GM23338 (cell line): ENCODE results near the gene LGR5. TPM values are rescaled to one million over a fixed set of nuclear protein-coding genes. Genes with fewer than 3 reads are reported as not detected.

Experiments
- ATAC-seq: fragments of 200-7000 bp; cut with Tn5 transposase; 3 replicates; pipeline ENCODE4 v1.9.1; 2020
- DNase-seq: peaks from one replicate; pipeline ENCODE4 v3.0.0-alpha.2; 2015; ENCODE audit warnings: low spot score
- H2AFZ ChIP-seq: fragments of 200-600 bp; sonication (generic); 2 replicates; pipeline ENCODE4 v1.8.0; 2016; ENCODE audit warnings: antibody characterized with exemption, mild to moderate bottlenecking, moderate library complexity
- H3F3A ChIP-seq: fragments of 200-600 bp; sonication (generic); replicated peaks from 2 replicates; pipeline ENCODE4 v1.8.0; 2017; ENCODE audit warnings: antibody characterized with exemption, mixed run types, low read depth
- H3K27ac ChIP-seq: fragments of 200-600 bp; sonication (generic); 2 replicates; pipeline ENCODE4 v1.6.1; 2016; ENCODE audit warnings: low read depth
- H3K27me3 ChIP-seq: fragments of 200-600 bp; sonication (generic); 2 replicates; pipeline ENCODE4 v1.8.0; 2016; ENCODE audit warnings: mild to moderate bottlenecking, mixed run types, moderate library complexity; ENCODE audit not compliant: insufficient read depth
- H3K36me3 ChIP-seq: fragments of 200-600 bp; sonication (generic); 2 replicates; pipeline ENCODE4 v1.8.0; 2016; ENCODE audit warnings: mild to moderate bottlenecking; ENCODE audit not compliant: insufficient read depth
- H3K4me1 ChIP-seq: fragments of 200-600 bp; sonication (generic); 2 replicates; pipeline ENCODE4 v1.8.0; 2016; ENCODE audit warnings: mild to moderate bottlenecking, moderate library complexity; ENCODE audit not compliant: insufficient read depth
- H3K4me2 ChIP-seq: fragments of 200-600 bp; sonication (generic); 2 replicates; pipeline ENCODE4 v1.7.1; 2017; ENCODE audit warnings: mixed run types
- H3K4me3 ChIP-seq: fragments of 200-600 bp; sonication (generic); 2 replicates; pipeline ENCODE4 v1.6.1; 2016; ENCODE audit warnings: mixed run types
- H3K79me2 ChIP-seq: fragments of 200-600 bp; sonication (generic); replicated peaks from 2 replicates; pipeline ENCODE4 v1.8.0; 2017; ENCODE audit warnings: mild to moderate bottlenecking; ENCODE audit not compliant: insufficient read depth
- H3K9me2 ChIP-seq: fragments of 200-600 bp; sonication (generic); 2 replicates; pipeline ENCODE4 v1.8.0; 2017; ENCODE audit not compliant: insufficient read depth
- H4K20me1 ChIP-seq: fragments of 200-600 bp; sonication (generic); replicated peaks from 2 replicates; pipeline ENCODE4 v1.8.0; 2017; ENCODE audit warnings: mild to moderate bottlenecking; ENCODE audit not compliant: insufficient read depth
- H3K27ac Mint-ChIP-seq: 2 replicates; pipeline ENCODE4 v1.8.0; 2020; ENCODE audit warnings: inconsistent platforms, mild to moderate bottlenecking, moderate library complexity, mixed read lengths
- H3K27me3 Mint-ChIP-seq: 3 replicates; pipeline ENCODE4 v1.8.0; 2022; ENCODE audit warnings: low read depth, mild to moderate bottlenecking, moderate library complexity, mixed read lengths, inconsistent platforms; ENCODE audit not compliant: insufficient read depth, poor library complexity
- H3K36me3 Mint-ChIP-seq: 3 replicates; pipeline ENCODE4 v1.8.0; 2021; ENCODE audit warnings: low read depth, mild to moderate bottlenecking, inconsistent platforms, moderate library complexity, mixed read lengths
- H3K4me1 Mint-ChIP-seq: 3 replicates; pipeline ENCODE4 v1.8.0; 2020; ENCODE audit warnings: mild to moderate bottlenecking, inconsistent platforms, mixed read lengths
- H3K4me3 Mint-ChIP-seq: 3 replicates; pipeline ENCODE4 v1.8.0; 2021; ENCODE audit warnings: moderate library complexity, mild to moderate bottlenecking, inconsistent platforms, mixed read lengths
- H3K9me3 Mint-ChIP-seq: 3 replicates; pipeline ENCODE4 v1.8.0; 2020; ENCODE audit warnings: moderate library complexity, mild to moderate bottlenecking, inconsistent platforms, mixed read lengths
- CREB1 ChIP-seq: fragments of 250-450 bp; sonication (Bioruptor Pico); IDR thresholded peaks from 2 replicates; pipeline ENCODE4 v1.5.0; 2020; ENCODE audit warnings: low read depth, mild to moderate bottlenecking, moderate library complexity
- EZH2 ChIP-seq: fragments of 200-600 bp; sonication (generic); IDR thresholded peaks from one replicate; pipeline ENCODE4 v1.8.0; 2017; ENCODE audit warnings: antibody characterized with exemption, mild to moderate bottlenecking, low read depth; ENCODE audit not compliant: unreplicated experiment
- EZH2phosphoT487 ChIP-seq: fragments of 200-600 bp; sonication (generic); IDR thresholded peaks from one replicate; pipeline ENCODE4 v1.8.1; 2018; ENCODE audit warnings: antibody characterized with exemption; ENCODE audit not compliant: unreplicated experiment
- JUNB ChIP-seq: IDR thresholded peaks from one replicate; pipeline ENCODE4 v1.6.1; 2016; ENCODE audit warnings: antibody characterized with exemption; ENCODE audit not compliant: unreplicated experiment
- NANOG ChIP-seq: IDR thresholded peaks from 2 replicates; pipeline ENCODE4 v1.6.1; 2016; ENCODE audit warnings: antibody characterized with exemption, borderline replicate concordance
- POLR2AphosphoS5 ChIP-seq: IDR thresholded peaks from 2 replicates; pipeline ENCODE4 v1.6.1; 2016; ENCODE audit warnings: antibody characterized with exemption, low read depth
- STAT1 ChIP-seq: IDR thresholded peaks from one replicate; pipeline ENCODE4 v1.6.1; 2016; ENCODE audit warnings: antibody characterized with exemption; ENCODE audit not compliant: unreplicated experiment
- ZNF114 ChIP-seq: fragments of 250-450 bp; sonication (Bioruptor Pico); IDR thresholded peaks from 2 replicates; pipeline ENCODE4 v1.5.0; 2020; ENCODE audit warnings: mild to moderate bottlenecking, moderate library complexity
- ZNF331 ChIP-seq: fragments of 250-450 bp; sonication (Bioruptor Pico); IDR thresholded peaks from 2 replicates; pipeline ENCODE4 v1.5.0; 2020; ENCODE audit warnings: low read depth, mild to moderate bottlenecking, moderate library complexity
- polyA plus RNA-seq: library from polyadenylated mRNA; unstranded; fragments of >200 nt; fragmentation: Nextera tagmentation; extraction: Ambion mirVana; gene quantifications from 2 replicates; pipeline ENCODE4 v1.2.1, GENCODE V29; 2016
- total RNA-seq: library from RNA; depleted of rRNA; stranded (reverse); fragments of >200 nt; shearing (Covaris generic); gene quantifications from 2 replicates; pipeline ENCODE4 v1.2.3, GENCODE V29; 2014
- TF ChIP-seq, protein P1 (sequence below): fragments of 250-450 bp; sonication (Bioruptor Pico); IDR thresholded peaks from 2 replicates; pipeline ENCODE4 v1.5.0; 2020; ENCODE audit warnings: mild to moderate bottlenecking, moderate library complexity
- TF ChIP-seq, protein P2 (sequence below): IDR thresholded peaks from 2 replicates; pipeline ENCODE4 v1.6.1; 2016; ENCODE audit warnings: antibody characterized with exemption
- TF ChIP-seq, protein P3 (sequence below): IDR thresholded peaks from one replicate; pipeline ENCODE4 v1.6.1; 2018; ENCODE audit warnings: antibody characterized with exemption; ENCODE audit not compliant: unreplicated experiment
- TF ChIP-seq, protein P4 (sequence below), 2 experiments: fragments of 200-600 bp in 1 of 2; sonication (generic) in 1 of 2; conservative IDR thresholded peaks; 2 replicates each; pipeline versions ENCODE4 v1.5.1 to v1.6.1; 2016 to 2017; ENCODE audit warnings: antibody characterized with exemption in 2 of 2, low read depth in 2 of 2, mild to moderate bottlenecking in 2 of 2, moderate library complexity in 1 of 2

LGR5 gene
- total and polyA plus RNA-seq, 2 experiments from 2014 or later: 0.17 to 0.26 TPM

GRCh38 chr12:71584356-71584755 lies 144.8 kb downstream of the LGR5 start:
- Histone ChIP-seq H2AFZ (no peak overlapping the region), H3K4me3 (no peak overlapping the region), H4K20me1 (no peaks in the 10 kb centered on the region), H3K36me3 (no peaks in the 10 kb centered on the region), H3F3A (no peaks in the 10 kb centered on the region), H3K27ac (no peak overlapping the region), H3K4me1 (no peaks in the 10 kb centered on the region), H3K9me2 (peaks cover 11% of the 10 kb centered on the region; the same call in 1 of the 2 replicates), H3K4me2 (no peak overlapping the region), H3K27me3 (no peaks in the 10 kb centered on the region), H3K79me2 (no peaks in the 10 kb centered on the region)
- Mint-ChIP-seq H3K4me3 (no peak overlapping the region), H3K36me3 (no peaks in the 10 kb centered on the region), H3K9me3 (peaks cover 6% of the 10 kb centered on the region; the same call in 1 of the 3 replicates), H3K4me1 (no peaks in the 10 kb centered on the region), H3K27ac (no peak overlapping the region), H3K27me3 (no peaks in the 10 kb centered on the region)
- DNase-seq (no peak), ATAC-seq (no peak)
- no peak for TF ChIP-seq CREB1 (CRISPR knock-in tag)
- TF ChIP-seq, protein P1, sequence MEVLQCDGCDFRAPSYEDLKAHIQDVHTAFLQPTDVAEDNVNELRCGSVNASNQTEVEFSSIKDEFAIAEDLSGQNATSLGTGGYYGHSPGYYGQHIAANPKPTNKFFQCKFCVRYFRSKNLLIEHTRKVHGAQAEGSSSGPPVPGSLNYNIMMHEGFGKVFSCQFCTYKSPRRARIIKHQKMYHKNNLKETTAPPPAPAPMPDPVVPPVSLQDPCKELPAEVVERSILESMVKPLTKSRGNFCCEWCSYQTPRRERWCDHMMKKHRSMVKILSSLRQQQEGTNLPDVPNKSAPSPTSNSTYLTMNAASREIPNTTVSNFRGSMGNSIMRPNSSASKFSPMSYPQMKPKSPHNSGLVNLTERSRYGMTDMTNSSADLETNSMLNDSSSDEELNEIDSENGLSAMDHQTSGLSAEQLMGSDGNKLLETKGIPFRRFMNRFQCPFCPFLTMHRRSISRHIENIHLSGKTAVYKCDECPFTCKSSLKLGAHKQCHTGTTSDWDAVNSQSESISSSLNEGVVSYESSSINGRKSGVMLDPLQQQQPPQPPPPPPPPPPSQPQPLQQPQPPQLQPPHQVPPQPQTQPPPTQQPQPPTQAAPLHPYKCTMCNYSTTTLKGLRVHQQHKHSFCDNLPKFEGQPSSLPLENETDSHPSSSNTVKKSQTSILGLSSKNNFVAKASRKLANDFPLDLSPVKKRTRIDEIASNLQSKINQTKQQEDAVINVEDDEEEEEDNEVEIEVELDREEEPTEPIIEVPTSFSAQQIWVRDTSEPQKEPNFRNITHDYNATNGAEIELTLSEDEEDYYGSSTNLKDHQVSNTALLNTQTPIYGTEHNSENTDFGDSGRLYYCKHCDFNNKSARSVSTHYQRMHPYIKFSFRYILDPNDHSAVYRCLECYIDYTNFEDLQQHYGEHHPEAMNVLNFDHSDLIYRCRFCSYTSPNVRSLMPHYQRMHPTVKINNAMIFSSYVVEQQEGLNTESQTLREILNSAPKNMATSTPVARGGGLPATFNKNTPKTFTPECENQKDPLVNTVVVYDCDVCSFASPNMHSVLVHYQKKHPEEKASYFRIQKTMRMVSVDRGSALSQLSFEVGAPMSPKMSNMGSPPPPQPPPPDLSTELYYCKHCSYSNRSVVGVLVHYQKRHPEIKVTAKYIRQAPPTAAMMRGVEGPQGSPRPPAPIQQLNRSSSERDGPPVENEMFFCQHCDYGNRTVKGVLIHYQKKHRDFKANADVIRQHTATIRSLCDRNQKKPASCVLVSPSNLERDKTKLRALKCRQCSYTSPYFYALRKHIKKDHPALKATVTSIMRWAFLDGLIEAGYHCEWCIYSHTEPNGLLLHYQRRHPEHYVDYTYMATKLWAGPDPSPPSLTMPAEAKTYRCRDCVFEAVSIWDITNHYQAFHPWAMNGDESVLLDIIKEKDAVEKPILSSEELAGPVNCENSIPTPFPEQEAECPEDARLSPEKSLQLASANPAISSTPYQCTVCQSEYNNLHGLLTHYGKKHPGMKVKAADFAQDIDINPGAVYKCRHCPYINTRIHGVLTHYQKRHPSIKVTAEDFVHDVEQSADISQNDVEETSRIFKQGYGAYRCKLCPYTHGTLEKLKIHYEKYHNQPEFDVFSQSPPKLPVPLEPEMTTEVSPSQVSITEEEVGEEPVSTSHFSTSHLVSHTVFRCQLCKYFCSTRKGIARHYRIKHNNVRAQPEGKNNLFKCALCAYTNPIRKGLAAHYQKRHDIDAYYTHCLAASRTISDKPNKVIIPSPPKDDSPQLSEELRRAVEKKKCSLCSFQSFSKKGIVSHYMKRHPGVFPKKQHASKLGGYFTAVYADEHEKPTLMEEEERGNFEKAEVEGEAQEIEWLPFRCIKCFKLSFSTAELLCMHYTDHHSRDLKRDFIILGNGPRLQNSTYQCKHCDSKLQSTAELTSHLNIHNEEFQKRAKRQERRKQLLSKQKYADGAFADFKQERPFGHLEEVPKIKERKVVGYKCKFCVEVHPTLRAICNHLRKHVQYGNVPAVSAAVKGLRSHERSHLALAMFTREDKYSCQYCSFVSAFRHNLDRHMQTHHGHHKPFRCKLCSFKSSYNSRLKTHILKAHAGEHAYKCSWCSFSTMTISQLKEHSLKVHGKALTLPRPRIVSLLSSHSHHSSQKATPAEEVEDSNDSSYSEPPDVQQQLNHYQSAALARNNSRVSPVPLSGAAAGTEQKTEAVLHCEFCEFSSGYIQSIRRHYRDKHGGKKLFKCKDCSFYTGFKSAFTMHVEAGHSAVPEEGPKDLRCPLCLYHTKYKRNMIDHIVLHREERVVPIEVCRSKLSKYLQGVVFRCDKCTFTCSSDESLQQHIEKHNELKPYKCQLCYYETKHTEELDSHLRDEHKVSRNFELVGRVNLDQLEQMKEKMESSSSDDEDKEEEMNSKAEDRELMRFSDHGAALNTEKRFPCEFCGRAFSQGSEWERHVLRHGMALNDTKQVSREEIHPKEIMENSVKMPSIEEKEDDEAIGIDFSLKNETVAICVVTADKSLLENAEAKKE (CRISPR knock-in tag): no peak
- TF ChIP-seq EZH2phosphoT487: no peak
- TF ChIP-seq EZH2: no peak
- TF ChIP-seq, protein P2, sequence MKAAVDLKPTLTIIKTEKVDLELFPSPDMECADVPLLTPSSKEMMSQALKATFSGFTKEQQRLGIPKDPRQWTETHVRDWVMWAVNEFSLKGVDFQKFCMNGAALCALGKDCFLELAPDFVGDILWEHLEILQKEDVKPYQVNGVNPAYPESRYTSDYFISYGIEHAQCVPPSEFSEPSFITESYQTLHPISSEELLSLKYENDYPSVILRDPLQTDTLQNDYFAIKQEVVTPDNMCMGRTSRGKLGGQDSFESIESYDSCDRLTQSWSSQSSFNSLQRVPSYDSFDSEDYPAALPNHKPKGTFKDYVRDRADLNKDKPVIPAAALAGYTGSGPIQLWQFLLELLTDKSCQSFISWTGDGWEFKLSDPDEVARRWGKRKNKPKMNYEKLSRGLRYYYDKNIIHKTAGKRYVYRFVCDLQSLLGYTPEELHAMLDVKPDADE: no peak
- TF ChIP-seq, protein P3, sequence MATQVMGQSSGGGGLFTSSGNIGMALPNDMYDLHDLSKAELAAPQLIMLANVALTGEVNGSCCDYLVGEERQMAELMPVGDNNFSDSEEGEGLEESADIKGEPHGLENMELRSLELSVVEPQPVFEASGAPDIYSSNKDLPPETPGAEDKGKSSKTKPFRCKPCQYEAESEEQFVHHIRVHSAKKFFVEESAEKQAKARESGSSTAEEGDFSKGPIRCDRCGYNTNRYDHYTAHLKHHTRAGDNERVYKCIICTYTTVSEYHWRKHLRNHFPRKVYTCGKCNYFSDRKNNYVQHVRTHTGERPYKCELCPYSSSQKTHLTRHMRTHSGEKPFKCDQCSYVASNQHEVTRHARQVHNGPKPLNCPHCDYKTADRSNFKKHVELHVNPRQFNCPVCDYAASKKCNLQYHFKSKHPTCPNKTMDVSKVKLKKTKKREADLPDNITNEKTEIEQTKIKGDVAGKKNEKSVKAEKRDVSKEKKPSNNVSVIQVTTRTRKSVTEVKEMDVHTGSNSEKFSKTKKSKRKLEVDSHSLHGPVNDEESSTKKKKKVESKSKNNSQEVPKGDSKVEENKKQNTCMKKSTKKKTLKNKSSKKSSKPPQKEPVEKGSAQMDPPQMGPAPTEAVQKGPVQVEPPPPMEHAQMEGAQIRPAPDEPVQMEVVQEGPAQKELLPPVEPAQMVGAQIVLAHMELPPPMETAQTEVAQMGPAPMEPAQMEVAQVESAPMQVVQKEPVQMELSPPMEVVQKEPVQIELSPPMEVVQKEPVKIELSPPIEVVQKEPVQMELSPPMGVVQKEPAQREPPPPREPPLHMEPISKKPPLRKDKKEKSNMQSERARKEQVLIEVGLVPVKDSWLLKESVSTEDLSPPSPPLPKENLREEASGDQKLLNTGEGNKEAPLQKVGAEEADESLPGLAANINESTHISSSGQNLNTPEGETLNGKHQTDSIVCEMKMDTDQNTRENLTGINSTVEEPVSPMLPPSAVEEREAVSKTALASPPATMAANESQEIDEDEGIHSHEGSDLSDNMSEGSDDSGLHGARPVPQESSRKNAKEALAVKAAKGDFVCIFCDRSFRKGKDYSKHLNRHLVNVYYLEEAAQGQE: no peak
- TF ChIP-seq ZNF331 (CRISPR knock-in tag): no peak
- TF ChIP-seq NANOG: no peak
- TF ChIP-seq JUNB: no peak
- TF ChIP-seq STAT1: no peak
- no peak for TF ChIP-seq ZNF114 (CRISPR knock-in tag)
- TF ChIP-seq, protein P4, sequence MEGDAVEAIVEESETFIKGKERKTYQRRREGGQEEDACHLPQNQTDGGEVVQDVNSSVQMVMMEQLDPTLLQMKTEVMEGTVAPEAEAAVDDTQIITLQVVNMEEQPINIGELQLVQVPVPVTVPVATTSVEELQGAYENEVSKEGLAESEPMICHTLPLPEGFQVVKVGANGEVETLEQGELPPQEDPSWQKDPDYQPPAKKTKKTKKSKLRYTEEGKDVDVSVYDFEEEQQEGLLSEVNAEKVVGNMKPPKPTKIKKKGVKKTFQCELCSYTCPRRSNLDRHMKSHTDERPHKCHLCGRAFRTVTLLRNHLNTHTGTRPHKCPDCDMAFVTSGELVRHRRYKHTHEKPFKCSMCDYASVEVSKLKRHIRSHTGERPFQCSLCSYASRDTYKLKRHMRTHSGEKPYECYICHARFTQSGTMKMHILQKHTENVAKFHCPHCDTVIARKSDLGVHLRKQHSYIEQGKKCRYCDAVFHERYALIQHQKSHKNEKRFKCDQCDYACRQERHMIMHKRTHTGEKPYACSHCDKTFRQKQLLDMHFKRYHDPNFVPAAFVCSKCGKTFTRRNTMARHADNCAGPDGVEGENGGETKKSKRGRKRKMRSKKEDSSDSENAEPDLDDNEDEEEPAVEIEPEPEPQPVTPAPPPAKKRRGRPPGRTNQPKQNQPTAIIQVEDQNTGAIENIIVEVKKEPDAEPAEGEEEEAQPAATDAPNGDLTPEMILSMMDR (conservative IDR thresholded peaks at IDR 0.05; ENCODE audit: low read depth in 2 of 2): no peak
- no peak for TF ChIP-seq POLR2AphosphoS5
